Right lobe of liver (tissue), 6 donors: ENCODE data around the gene POLR1C. TPM values are rescaled to one million over a fixed set of nuclear protein-coding genes. Genes with fewer than 3 reads are reported as not detected.

Experiments used
- ATAC-seq, 4 donors: fragments of 200-7000 bp; cut with Tn5 transposase; one replicate each; pipeline ENCODE4 v1.9.1; 2020; ENCODE audit warnings: mild to moderate bottlenecking in 4 of 4, moderate library complexity in 4 of 4
- DNase-seq, 3 donors: peaks; one replicate each; pipeline ENCODE4 v3.0.0-alpha.2; 2020
- H3K27ac ChIP-seq, 3 donors: fragments of 200-600 bp; one replicate each; pipeline ENCODE4 v1.8.0; 2022
- H3K27me3 ChIP-seq, 2 donors: fragments of 200-600 bp; one replicate each; pipeline ENCODE4 v1.8.0; 2022
- H3K36me3 ChIP-seq, 4 donors: fragments of 200-600 bp; sonication (generic) in 1 of 4; one replicate each; pipeline versions ENCODE4 v1.5.1 to v1.8.0; 2017 to 2022; ENCODE audit warnings: control low read depth in 1 of 4
- H3K4me1 ChIP-seq, 4 donors: fragments of 200-600 bp; sonication (generic) in 1 of 4; one replicate each; pipeline versions ENCODE4 v1.5.1 to v1.8.0; 2017 to 2022; ENCODE audit warnings: control low read depth in 1 of 4
- H3K4me3 ChIP-seq, 3 donors: fragments of 200-600 bp; one replicate each; pipeline ENCODE4 v1.8.0; 2022
- H3K9me3 ChIP-seq, 4 donors: fragments of 200-600 bp; sonication (generic) in 1 of 4; one replicate each; pipeline versions ENCODE4 v1.5.1 to v1.8.0; 2017 to 2022; ENCODE audit warnings: control low read depth in 1 of 4
- POLR2A ChIP-seq: fragments of 450-650 bp; IDR thresholded peaks from one replicate; pipeline ENCODE4 v1.6.1; 2017; ENCODE audit warnings: antibody characterized with exemption, mild to moderate bottlenecking
- WGBS: methylation state at CpG from one replicate; pipeline ENCODE4 v1.1.6; 2018; ENCODE audit warnings: low coverage, low lambda C conversion rate; ENCODE audit not compliant: insufficient coverage; ENCODE audit errors: missing lambda C conversion rate; 5-methylcytosine and 5-hydroxymethylcytosine counted together
- intact Hi-C, 2 donors: fragments of 100-400 bp; cut with DNase I; formaldehyde crosslinking; loops; one replicate each; pipeline versions ENCODE4 v1.11.2 to v1.14.1; 2022
- total RNA-seq, 6 experiments: library from RNA; depleted of rRNA in 2 of 6; stranded (reverse); fragments of >200 nt in 2 of 6; fragmentation: NEBNext Ultra II Directional in 3 of 6; extraction: Animal tissue kit (Norgen Biotek cat#: 25700) in 3 of 6; gene quantifications; one replicate each; pipeline versions ENCODE4 v1.1.0 to v1.2.4, GENCODE V29; 2016 to 2023
- TF ChIP-seq, protein P1 (sequence below), 4 donors: fragments of 200-600 bp in 3 of 4; fragments of 450-650 bp in 1 of 4; IDR thresholded peaks; one replicate each; pipeline versions ENCODE4 v1.5.1 to v1.8.0; 2016 to 2022; ENCODE audit warnings: antibody characterized with exemption in 4 of 4, mild to moderate bottlenecking in 2 of 4
- donor health status: DM: no; HTN: yes; CAD: no.
- donor health status: DM: no; HTN: no; CAD: no.
- donor health status: DM: no; HTN: no; CAD: no.
- donor health status: DM: no; HTN: yes; CAD: no.
- donor health status: DM: no; HTN: yes; CAD: no.

POLR1C gene
- total RNA-seq, 6 experiments from 2014 or later = 12.2 to 17.7 (median 14.1) TPM

DNA sequence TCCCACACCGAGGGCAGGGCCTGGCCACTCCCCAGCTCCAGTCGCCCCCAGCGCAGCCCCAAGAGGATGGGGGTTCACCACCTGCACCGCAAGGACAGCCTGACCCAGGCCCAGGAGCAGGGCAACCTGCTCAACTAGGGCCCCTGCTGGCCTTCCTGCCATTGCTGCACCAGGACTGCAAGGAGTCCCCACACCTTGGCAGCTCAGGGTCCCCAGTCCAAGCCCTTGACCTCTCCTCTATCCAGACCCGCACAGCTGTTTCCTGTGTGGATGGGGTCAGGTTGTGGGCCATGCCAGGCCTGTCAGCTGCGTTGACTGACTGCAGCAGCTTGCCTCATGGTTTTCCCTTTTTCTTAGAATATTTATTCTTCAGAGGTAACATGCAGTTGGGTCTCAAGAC is 11.2 kb upstream of the POLR1C start:
- TF ChIP-seq POLR2A = no peak
- TF ChIP-seq, protein P1, sequence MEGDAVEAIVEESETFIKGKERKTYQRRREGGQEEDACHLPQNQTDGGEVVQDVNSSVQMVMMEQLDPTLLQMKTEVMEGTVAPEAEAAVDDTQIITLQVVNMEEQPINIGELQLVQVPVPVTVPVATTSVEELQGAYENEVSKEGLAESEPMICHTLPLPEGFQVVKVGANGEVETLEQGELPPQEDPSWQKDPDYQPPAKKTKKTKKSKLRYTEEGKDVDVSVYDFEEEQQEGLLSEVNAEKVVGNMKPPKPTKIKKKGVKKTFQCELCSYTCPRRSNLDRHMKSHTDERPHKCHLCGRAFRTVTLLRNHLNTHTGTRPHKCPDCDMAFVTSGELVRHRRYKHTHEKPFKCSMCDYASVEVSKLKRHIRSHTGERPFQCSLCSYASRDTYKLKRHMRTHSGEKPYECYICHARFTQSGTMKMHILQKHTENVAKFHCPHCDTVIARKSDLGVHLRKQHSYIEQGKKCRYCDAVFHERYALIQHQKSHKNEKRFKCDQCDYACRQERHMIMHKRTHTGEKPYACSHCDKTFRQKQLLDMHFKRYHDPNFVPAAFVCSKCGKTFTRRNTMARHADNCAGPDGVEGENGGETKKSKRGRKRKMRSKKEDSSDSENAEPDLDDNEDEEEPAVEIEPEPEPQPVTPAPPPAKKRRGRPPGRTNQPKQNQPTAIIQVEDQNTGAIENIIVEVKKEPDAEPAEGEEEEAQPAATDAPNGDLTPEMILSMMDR (IDR thresholded peaks at IDR 0.05) = no peak
- Histone ChIP-seq H3K27ac (no peak overlapping the region), H3K9me3 (no peaks in the 10 kb centered on the region), H3K4me1 (peaks cover 0 to 13% (median 2%) of the 10 kb centered on the region in 4 donors), H3K36me3 (peaks cover 0 to 31% (median 6%) of the 10 kb centered on the region in 4 donors), H3K27me3 (no peaks in the 10 kb centered on the region), H3K4me3 (no peak overlapping the region)
- WGBS = 51% methylated on average over 4 of the region's 6 CpGs
- DNase-seq (no peak), ATAC-seq (no peak)
- intact Hi-C loops = loop anchor here (5.0 kb wide), 1 partner anchor 53 kb away; no protein-coding TSS in a partner anchor

DNA sequence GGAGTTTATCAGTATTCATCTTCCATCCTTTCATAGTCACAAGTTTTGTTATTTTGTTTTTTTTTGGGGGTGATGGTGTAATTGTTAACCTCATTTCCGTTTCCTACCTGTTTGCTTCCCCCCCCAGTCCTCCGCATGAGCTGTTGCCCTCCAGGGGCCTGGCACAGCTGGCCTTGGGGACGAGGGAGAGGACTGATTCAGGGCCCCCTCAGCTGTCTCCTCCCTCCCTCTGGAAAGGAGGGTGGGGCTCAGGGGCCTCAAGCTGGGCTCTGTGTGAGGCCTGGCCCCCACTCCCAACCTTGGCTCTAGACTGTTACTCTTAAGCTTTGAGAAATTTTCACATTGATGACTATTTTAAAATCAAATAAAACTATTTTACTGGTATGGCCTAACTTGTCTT is 10.7 kb upstream of the POLR1C start:
- ATAC-seq = no peak
- peaks cover 0 to 14% (median 2%) of the 10 kb centered on the region in 4 donors for H3K4me1 ChIP-seq
- no peak overlapping the region for H3K27ac ChIP-seq
- intact Hi-C loops = loop anchor here (5.0 kb wide), 1 partner anchor 54 kb away; no protein-coding TSS in a partner anchor
- DNase-seq = no peak
- no peak overlapping the region for H3K4me3 ChIP-seq
- no peaks in the 10 kb centered on the region for H3K27me3 ChIP-seq
- 93% methylated on average over 3 of the region's 3 CpGs for WGBS
- H3K9me3 ChIP-seq = no peaks in the 10 kb centered on the region
- H3K36me3 ChIP-seq = peaks cover 0 to 28% (median 8%) of the 10 kb centered on the region in 4 donors
- no peak for TF ChIP-seq POLR2A
- TF ChIP-seq, protein P1 (IDR thresholded peaks at IDR 0.05) = no peak

GRCh38 chr6:43506667-43507471 is 10.0 kb upstream of the POLR1C start:
- H3K27ac ChIP-seq = no peak overlapping the region
- H3K27me3 ChIP-seq = no peaks in the 10 kb centered on the region
- intact Hi-C loops = loop anchor here (5.0 kb wide), 1 partner anchor 55 kb away; no protein-coding TSS in a partner anchor
- peaks cover 0 to 31% (median 9%) of the 10 kb centered on the region in 4 donors for H3K36me3 ChIP-seq
- DNase-seq (peak; percentile 64 to 81 (median 79)), ATAC-seq (peak; percentile 70 to 77 (median 73))
- no peaks in the 10 kb centered on the region for H3K9me3 ChIP-seq
- whole genome bisulfite sequencing = 26% methylated on average over 12 of the region's 14 CpGs
- TF ChIP-seq, protein P1 (IDR thresholded peaks at IDR 0.05) = peak; percentile 88 to 98 (median 96)
- no peak for TF ChIP-seq POLR2A
- peaks cover 0 to 14% (median 2%) of the 10 kb centered on the region in 4 donors for H3K4me1 ChIP-seq
- no peak overlapping the region for H3K4me3 ChIP-seq

- peaks cover 0 to 36% (median 14%) of the 10 kb centered on the region in 4 donors for H3K36me3 ChIP-seq
These were observed 8.3 kb upstream of the POLR1C start for GRCh38 chr6:43508481-43509141.

More at GRCh38 chr6:43508481-43509141, 8.3 kb upstream of the POLR1C start:
- Histone ChIP-seq H3K4me3 (no peak overlapping the region), H3K4me1 (peaks cover 0 to 14% (median 2%) of the 10 kb centered on the region in 4 donors), H3K27me3 (no peaks in the 10 kb centered on the region), H3K27ac (no peak overlapping the region), H3K9me3 (no peaks in the 10 kb centered on the region)
- intact Hi-C loops = loop anchor here (5.0 kb wide), 1 partner anchor 56 kb away; no protein-coding TSS in a partner anchor
- TF ChIP-seq POLR2A = no peak
- TF ChIP-seq, protein P1 (IDR thresholded peaks at IDR 0.05) = no peak
- WGBS = 70% methylated on average over 5 of the region's 8 CpGs
- DNase-seq (no peak), ATAC-seq (no peak)
